WERI-Rb-1 (cell line): ENCODE data around the gene NRF1.
A peak's percentile ranks its signal among the peaks of the same experiment; 100 is the strongest.
"Not testable (repeated sequence)": the region's sequence is repeated elsewhere in the genome, so short reads cannot be mapped to it uniquely, and the experiment has no call there.

Experiments used
- DNase-seq: peaks from one replicate; pipeline ENCODE4 v3.0.0-alpha.2; 2020
- H3K27ac ChIP-seq: fragments of 250-450 bp; sonication (Bioruptor Pico); 2 replicates; pipeline ENCODE4 v1.5.1; 2020; ENCODE audit warnings: mild to moderate bottlenecking, moderate library complexity
- H3K27me3 ChIP-seq: fragments of 250-450 bp; sonication (Bioruptor Pico); 2 replicates; pipeline ENCODE4 v1.5.1; 2021; ENCODE audit warnings: mild to moderate bottlenecking, low read depth, moderate library complexity; ENCODE audit not compliant: insufficient read depth, severe bottlenecking
- H3K36me3 ChIP-seq: fragments of 250-450 bp; sonication (Bioruptor Pico); 2 replicates; pipeline ENCODE4 v1.5.1; 2020; ENCODE audit warnings: mild to moderate bottlenecking, moderate library complexity
- H3K4me3 ChIP-seq: 2 replicates; pipeline ENCODE4 v1.5.1; 2011; ENCODE audit warnings: low read depth, mild to moderate bottlenecking, control low read depth, low read length
- H3K9me3 ChIP-seq: fragments of 250-450 bp; sonication (Bioruptor Pico); 2 replicates; pipeline ENCODE4 v1.5.1; 2021; ENCODE audit warnings: mild to moderate bottlenecking, moderate library complexity; ENCODE audit not compliant: severe bottlenecking
- TF ChIP-seq, protein P1 (sequence below): IDR thresholded peaks from 2 replicates; pipeline ENCODE4 v1.5.1; 2011; ENCODE audit warnings: low read depth, mild to moderate bottlenecking, control low read depth, inconsistent platforms, low read length

Gene NRF1

DNA sequence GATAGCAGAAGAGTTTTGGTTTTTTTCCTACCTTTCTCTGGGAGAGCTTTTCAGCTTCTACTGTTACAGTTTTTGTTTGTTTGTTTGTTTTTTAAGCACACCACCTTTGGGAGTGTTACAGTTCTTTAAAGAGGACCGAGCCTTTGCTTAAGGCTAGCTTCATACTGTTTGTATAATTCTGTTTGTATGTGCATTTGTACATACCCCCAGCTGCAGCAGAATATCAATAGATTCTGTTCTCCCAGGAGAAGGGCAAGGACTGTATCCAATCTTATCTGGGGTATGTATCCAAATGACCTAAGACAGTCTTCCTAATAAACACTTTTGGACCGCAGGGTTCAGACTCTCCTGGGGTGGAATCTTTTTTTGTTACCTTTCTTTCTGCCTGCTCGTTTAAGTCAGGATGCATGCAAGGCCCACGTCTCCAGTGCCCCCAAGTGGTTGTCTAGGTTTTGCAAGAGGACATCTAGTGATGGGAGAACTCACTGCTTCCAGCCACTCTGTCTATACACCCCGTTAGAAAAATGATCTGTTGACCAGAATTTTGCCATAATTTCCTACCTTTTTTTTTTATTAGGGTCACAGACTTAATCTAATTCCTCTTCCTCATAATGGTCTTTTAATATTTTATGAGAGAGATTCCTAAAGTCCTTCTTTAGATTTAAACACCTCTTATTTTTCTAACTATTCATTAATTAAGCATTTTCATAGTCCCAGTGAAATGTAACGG is 23.9 kb downstream of the NRF1 start:
- Histone ChIP-seq H3K9me3 (no peaks in the 10 kb centered on the region), H3K4me3 (no peak overlapping the region), H3K36me3 (no peaks in the 10 kb centered on the region), H3K27ac (no peak overlapping the region), H3K27me3 (no peaks in the 10 kb centered on the region)
- TF ChIP-seq, protein P1, sequence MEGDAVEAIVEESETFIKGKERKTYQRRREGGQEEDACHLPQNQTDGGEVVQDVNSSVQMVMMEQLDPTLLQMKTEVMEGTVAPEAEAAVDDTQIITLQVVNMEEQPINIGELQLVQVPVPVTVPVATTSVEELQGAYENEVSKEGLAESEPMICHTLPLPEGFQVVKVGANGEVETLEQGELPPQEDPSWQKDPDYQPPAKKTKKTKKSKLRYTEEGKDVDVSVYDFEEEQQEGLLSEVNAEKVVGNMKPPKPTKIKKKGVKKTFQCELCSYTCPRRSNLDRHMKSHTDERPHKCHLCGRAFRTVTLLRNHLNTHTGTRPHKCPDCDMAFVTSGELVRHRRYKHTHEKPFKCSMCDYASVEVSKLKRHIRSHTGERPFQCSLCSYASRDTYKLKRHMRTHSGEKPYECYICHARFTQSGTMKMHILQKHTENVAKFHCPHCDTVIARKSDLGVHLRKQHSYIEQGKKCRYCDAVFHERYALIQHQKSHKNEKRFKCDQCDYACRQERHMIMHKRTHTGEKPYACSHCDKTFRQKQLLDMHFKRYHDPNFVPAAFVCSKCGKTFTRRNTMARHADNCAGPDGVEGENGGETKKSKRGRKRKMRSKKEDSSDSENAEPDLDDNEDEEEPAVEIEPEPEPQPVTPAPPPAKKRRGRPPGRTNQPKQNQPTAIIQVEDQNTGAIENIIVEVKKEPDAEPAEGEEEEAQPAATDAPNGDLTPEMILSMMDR, result peak; percentile 83
- peak; percentile 75 for DNase-seq

DNA sequence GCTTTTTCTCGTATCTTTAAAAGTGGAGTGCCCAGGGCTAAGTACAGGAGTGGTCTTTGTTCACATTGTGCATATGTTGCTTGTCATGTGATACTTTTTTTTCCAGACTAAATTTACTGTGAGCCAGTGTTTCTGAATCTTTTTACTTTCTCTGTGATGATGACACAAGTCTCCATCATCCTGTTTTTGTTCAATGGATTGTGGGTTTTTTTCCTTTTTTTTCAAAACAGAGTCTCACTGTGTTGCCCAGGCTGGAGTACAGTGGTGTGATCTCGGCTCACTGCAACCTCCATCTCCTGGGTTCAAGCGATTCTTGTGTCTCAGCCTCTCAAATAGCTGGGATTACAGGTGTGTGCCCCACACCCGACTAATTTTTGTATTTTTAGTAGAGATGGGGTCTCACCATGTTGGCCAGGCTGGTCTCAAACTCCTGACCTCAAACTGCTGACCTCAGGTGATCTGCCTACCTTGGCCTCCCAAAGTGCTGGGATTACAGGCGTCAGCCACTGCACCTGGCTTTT is 24.6 kb downstream of the NRF1 start:
- not testable (repeated sequence) for H3K9me3 ChIP-seq, H3K4me3 ChIP-seq, H3K27ac ChIP-seq, H3K36me3 ChIP-seq, H3K27me3 ChIP-seq, DNase-seq

DNA sequence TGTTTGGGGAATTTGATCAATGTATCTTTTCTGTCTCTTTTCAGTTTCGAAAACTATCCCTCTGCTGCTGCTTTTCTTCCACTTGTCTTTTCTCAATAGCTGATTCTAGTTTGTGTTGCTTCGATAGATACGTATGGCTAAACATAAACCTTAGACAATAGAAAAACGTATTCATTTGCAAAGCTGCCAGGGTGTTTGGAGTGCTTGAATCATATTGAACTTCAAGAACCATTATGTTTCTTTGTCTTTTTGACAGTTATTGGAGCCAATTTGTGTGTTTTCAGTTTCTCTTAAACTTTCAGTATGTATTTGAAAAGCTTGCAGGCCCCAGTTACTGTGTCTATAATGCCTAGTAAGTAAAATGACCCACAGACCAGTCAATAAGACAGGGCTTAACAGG is 25.1 kb downstream of the NRF1 start:
- no peaks in the 10 kb centered on the region for H3K9me3 ChIP-seq
- no peaks in the 10 kb centered on the region; the same call in 1 of the 2 replicates for H3K36me3 ChIP-seq
- no peak overlapping the region for H3K27ac ChIP-seq
- no peaks in the 10 kb centered on the region for H3K27me3 ChIP-seq
- H3K4me3 ChIP-seq, result no peak overlapping the region
- DNase-seq, result no peak
- TF ChIP-seq, protein P1, result no peak

DNA sequence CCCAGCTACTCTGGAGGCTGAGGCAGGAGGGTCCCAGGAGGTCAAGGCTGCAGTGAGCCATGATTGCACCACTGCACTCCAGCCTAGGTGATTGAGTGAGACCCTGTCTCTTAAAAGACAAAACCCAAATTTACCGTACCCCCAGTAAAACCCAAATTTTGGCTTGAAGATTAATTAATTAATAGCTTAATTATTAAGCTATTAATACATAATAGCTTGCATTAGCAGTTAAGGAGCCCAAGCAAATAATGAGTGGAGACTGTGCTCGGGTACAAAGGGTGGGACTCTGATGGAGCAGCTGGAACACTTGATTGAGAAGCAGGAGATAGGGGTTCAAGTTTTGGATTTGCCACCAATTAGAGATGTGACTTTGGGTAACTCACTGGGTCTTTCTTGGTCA is 28.9 kb downstream of the NRF1 start:
- no peaks in the 10 kb centered on the region; the same call in 1 of the 2 replicates for H3K36me3 ChIP-seq
- DNase-seq, result no peak

DNA sequence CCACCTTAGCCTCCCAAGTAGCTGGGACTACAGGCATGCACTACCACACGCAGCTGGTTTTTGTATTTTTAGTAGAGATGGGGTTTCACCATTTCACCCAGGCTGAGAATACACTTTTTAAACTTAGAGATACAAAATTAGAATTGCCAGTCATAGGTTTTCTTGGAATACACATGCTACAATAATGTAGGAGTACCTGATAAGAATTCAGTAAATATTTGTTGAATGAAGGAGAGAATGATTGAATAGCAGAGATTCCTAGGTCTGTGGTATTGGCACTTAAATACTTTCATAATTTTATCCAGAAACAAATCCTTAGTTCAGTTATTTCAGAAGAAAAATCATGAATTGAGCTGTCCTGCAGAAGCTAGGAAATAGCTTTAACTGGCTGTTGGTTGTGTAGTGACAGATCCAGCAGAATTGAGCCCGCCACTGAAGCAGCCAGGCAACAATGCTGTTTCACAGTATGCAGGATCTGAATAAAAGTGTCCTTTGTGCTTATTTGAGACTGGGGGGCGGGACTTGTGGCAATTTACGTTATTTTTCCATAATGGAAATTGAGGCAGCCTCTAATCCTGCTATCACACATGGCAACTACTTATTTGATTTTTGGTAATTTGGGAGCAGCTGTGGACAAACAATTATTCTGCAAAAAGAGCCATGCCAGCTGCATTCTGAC is 31.5 kb downstream of the NRF1 start:
- TF ChIP-seq, protein P1, result no peak
- no peaks in the 10 kb centered on the region; the same call in 1 of the 2 replicates for H3K36me3 ChIP-seq
- no peak overlapping the region for H3K4me3 ChIP-seq
- H3K27ac ChIP-seq, result no peak overlapping the region
- no peak for DNase-seq
- H3K27me3 ChIP-seq, result no peaks in the 10 kb centered on the region
- no peaks in the 10 kb centered on the region for H3K9me3 ChIP-seq

More for the DNA sequence above, 28.9 kb downstream of the NRF1 start:
- Histone ChIP-seq H3K27ac (no peak overlapping the region), H3K27me3 (no peaks in the 10 kb centered on the region), H3K9me3 (no peaks in the 10 kb centered on the region), H3K4me3 (no peak overlapping the region)
- TF ChIP-seq, protein P1, result no peak

DNA sequence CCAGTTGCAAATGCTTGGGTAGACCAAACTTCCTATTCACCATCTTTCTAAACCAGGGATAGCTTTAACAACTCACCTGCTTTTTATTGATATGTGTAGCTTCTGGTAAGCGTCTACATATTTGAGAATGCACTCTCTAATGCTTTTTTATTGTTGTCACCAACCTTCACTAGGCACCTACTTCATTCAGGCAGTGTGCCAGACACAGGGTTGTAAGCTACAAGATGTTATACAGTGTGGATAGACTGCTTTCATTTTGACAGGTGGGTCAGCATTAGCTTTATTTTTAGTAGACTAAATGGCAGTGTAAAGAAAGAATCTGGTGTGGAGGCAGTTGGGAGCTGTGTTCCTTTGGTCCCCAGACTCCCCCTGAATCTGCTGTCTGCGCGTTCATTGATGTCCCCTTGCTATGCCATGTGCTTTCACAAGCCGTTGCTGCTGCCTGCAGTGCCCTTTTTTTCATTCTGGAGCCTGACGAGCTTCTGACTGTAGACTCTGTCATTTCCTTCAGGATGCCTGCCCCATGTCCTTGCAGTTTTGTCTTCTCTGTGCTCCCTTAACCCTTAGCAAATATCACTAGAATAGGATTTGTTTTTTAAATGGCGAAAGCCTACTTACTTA is 32.1 kb downstream of the NRF1 start:
- Histone ChIP-seq H3K27me3 (no peaks in the 10 kb centered on the region), H3K4me3 (no peak overlapping the region), H3K36me3 (no peaks in the 10 kb centered on the region; the same call in 1 of the 2 replicates), H3K9me3 (no peaks in the 10 kb centered on the region), H3K27ac (no peak overlapping the region)
- TF ChIP-seq, protein P1, result no peak
- DNase-seq, result no peak
